D341Med (cell line): ENCODE data around the gene CPT1B.
"Not testable (repeated sequence)": the region's sequence is repeated elsewhere in the genome, so short reads cannot be mapped to it uniquely, and the experiment has no call there.

Experiments
- DNase-seq: peaks from one replicate; pipeline ENCODE4 v3.0.0; 2012; ENCODE audit warnings: low spot score

Gene CPT1B

DNA sequence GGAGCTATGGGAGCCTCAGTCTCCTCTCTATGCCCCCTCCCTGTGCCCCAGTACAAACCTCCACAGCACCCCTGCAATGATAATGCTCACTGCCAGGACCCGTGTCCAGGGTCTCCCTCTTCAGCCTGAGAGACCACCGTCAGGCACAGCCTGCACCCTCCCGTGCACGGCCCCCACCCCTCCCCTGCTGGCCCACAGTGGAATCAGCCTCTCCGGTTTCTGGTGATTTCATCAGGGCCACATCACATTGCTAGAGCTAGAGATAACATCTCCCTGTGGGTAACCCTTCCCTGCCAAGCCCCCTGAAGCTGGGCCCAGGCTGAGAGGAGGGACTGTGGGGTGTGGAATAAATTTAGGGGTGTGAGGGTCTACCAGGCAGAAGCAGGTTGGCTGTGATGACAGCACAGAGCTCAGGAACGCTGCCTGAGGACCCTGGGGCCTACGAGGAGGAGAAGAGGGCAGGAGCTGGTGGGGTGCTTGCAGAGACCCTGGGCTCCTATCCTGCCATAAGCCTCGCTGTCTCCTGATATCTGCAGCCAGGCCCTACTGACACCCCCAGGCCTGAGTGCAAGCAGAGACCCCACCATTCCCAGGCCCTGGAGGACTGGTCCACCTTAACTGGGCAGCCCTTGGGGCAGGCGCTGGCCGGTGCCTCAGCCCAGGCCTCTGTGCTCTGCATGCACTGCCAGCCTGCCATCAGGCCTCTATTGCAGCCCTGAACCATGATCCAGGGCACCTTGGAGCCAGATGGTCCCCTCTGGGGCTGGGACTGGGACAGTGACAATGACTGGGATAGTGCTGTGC lies 32.5 kb downstream of the CPT1B start, which contains the start of gene KLHDC7B:
TSS of gene KLHDC7B (plus strand) at position 378 of the 804 bp plus-strand sequence. CDS start at position 723, 345 bp downstream.
- DNase-seq, result peak; percentile 37

DNA sequence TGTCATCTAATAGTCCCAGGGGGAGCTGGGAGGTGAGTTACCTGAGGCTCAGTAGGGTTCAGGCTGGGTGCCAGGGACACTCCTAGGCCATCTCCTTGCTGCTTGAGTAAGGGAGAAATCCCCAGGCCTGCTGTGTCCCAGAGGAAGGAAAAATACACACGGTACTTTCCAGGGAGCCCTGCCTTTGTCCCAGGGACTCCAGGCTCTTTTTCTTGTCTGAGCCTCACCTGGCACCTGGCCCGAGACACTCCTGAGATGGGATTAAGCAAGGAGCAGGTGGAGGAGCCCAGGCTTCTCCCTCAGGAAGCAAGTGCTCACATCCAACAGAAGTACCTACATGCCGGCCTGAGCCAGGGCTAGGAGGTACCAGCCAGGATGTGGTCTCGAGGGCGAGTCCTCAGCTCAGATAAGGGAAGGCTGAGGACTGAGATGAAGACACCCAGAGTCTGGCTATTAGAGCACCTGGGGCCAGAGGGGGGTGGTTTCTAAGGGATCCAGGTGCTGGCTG lies 33.4 kb downstream of the CPT1B start:
- no peak for DNase-seq

DNA sequence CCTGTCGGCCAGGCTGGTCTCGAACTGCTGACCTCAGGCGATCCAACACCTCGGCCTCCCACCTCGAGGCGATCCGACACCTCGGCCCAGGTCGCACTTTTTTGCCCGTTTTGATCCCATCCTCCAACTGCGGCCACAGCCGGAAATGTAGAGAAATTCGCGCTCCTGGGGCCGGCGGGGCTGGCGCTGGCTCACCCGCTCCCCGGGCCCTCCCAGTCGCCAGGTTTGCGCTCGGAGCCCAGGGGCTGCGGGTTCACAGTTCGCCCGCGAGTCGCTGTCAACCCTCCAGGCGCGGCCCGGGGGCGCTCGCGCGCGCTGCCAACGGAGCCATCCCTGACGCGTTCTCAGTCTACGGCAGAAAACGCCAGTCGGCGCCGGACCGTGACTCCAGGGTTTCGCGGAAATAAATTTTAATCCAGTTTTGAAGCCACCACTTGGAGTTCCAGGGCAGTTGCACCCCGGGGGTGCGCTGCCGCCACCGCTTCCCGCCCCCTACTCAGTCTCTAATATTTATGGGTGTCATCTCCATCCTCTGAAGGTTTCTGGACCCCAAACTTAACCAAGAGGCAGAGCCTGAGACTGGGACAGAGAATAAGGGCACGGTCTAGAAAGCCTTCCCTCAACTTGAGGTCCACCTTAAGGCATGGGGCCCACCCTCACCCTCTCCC lies 34.0 kb downstream of the CPT1B start:
- peak; percentile 94 for DNase-seq

DNA sequence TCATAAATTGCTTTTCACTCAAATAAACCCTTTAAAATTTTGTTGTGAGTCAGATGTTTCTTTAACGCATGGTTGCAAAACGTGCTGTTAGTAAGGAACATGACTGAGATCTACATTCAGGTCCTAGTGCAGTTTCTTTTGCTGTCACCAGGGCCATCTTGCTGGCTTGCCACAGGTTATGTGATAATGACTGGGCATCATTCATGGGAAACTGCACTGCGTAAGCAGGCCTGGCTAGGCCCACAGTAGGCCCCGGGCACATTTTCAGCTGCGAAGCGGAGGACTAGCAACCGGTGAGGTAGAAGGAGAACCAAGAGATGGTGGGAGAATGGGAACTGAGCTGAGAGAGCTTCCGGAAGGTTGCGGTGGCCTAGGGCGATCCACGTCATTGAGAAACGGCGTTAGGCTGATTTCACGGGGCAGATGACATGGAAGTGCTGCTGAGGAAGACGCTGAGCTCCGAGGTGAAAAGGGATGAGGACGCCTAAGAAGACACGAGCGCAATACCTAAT lies 35.8 kb downstream of the CPT1B start:
- DNase-seq, result no peak

DNA sequence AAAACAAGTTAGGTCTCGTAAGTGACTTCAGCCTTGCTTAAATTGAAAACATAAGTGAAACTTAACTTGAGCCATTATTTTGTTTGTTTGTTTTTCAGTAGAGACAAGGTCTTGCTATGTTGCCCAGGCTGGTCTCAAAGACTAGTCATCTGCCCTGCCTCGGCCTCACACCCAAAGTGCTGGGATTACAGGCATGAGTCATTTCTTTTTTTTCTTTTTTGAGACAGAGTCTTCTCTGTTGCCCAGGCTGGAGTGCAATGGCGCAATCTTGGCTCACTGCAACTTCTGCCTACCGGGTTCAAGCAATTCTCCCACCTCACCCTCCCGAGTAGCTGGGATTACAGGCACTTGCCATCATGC lies 36.6 kb downstream of the CPT1B start:
- DNase-seq, result not testable (repeated sequence)

DNA sequence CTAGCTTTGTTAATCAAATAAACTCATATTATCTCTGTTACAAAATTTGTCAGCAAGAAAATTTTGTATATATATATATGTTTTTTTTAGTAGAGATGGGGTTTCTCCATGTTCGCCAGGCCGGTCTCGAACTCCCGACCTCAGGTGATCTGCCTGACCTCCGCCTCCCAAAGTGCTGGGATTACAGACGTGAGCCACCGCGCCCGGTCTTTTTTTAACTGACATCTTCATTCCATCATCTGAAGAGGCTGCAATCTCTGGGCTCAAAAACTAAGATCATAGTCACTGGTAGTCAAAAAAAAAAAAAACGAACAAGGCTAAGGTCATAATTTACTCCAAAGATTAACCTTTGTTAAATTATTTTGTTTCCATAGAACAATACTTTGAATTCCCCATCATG lies 37.8 kb downstream of the CPT1B start:
- DNase-seq, result no peak

DNA sequence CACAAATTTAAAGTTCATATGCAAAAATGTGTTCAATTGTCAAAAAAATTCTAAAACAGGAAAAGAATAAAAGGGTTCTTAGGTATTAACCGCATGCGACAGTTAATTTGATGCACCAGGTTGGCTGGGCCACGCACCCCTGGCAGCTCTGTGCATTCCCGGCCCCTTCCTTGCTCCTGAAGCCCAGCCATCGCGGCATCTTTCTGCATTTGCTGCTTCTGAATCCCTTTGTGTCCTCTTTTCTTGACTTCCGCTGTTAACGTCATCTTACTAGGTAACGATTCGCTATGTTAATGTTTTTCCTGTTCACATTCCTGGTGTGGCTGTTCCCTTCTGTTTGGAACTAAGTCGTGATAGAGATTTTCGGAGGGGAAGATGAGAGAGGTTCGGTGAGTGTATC lies 40.5 kb downstream of the CPT1B start:
- peak; percentile 18 for DNase-seq

DNA sequence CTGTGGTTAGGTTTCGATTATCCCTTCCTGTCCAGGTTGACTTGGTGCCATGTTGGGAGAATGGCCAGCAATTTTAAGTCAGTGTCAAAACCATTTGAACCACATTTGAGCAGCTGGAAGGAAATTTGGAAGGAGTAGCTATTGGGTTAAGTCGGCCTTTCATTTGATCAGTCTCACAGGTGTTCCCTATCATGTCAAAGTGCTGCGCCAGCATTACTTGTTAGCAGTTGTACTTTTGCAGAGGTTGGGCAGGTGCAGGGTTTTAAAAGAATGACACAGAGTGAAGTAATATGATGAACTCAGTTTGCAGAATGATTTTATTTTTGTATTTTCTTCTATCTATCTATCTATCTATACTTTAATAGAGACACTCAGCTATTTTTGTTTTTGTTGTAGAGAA lies 42.0 kb downstream of the CPT1B start:
- no peak for DNase-seq

DNA sequence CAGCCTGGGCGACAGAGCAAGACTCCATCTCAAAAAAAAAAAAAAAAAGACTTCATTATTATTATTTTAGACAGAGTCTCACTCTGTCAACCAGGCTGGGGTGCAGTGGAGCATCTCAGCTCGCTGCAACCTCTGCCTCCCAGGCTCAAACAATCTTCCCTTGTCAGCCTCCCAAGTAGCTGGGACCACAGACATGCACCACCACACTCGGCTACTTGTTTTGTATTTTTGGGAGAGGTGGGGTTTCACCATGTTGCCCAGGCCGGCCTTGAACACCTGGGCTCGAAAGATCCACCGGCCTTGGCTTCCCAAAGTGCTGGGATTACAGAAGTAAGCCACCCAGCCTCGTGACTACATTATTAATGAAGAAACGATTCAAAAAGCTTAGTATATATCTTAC lies 43.1 kb downstream of the CPT1B start:
- no peak for DNase-seq

DNA sequence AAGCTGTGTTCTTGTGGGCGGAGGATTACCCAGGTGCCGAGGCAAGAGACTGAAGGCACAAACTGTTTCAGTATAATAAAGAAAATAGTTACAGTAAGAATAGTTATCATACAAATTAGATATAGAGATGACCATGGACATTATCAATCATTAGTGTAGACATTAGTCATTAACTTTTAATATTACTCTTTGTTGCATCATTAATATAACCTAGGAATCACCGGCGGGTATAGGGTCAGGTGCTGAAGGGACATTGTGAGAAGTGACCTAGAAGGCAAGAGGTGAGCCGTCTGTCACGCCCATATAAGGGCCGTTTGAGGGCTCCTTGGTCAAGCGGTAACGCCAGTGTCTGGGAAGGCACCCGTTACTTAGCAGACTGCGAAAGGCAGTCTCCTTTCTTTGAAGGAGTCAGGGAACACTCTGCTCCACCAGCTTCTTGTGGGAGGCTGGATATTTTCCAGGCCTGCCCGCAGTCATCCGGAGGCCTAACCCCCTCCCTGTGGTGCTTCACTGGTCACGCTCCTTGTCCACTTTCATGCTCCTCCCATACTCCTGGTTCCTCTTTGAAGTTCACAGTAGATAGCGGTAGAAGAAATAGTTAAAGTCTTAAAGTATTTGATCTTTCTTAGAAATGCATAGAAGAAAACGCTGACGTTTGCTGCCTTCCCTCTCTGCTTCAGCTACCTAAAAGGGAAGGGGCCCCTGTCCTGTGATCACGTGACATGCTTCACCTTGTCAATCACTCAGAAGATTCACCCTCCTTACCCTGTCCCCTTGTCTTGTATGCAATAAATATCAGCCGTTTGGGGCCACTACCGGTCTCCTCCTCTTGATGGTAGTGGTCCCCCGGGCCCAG lies 44.1 kb downstream of the CPT1B start:
- DNase-seq, result not testable (repeated sequence)

DNA sequence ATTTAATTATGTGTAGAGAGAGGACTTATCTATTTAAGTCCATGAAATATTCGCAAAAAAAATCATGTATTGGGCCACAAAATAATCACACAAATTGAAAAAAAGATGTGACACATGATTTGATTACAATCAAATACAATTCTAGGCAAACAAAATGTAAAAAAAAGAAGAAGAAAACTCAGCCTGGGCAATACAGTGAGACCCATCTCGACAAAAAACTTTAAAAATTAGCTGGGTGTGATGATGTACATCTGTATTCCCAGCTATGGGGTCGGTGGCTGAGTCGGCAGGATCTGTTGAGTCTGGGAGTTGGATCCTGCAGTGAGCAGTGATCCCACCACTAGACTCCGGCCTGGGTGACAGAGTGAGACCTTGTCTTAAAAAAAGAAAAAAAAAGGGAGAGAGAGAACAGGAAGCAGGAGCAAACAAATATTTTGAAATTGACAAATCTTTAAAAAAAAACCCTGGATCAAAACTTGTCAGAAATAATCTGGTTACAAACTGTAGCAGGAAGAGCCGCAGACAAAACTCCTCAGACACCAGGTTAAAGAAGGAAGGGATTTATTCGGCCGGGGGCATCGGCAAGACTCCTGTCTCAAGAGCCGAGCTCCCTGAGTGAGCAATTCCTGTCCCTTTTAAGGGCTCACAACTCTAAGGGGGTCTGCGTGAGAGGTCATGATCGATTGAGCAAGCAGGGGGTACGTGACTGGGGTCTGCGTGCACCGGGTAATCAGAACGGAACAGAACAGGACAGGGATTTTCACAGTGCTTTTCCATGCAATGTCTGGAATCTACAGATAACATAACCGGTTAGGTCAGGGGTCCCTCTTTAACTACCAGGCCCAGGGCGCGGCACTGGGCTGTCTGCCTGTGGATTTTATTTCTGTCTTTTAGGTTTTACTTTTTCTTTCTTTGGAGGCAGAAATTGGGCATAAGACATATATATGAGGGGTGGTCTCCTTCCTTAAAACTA lies 45.1 kb downstream of the CPT1B start:
- DNase-seq, result no peak

DNA sequence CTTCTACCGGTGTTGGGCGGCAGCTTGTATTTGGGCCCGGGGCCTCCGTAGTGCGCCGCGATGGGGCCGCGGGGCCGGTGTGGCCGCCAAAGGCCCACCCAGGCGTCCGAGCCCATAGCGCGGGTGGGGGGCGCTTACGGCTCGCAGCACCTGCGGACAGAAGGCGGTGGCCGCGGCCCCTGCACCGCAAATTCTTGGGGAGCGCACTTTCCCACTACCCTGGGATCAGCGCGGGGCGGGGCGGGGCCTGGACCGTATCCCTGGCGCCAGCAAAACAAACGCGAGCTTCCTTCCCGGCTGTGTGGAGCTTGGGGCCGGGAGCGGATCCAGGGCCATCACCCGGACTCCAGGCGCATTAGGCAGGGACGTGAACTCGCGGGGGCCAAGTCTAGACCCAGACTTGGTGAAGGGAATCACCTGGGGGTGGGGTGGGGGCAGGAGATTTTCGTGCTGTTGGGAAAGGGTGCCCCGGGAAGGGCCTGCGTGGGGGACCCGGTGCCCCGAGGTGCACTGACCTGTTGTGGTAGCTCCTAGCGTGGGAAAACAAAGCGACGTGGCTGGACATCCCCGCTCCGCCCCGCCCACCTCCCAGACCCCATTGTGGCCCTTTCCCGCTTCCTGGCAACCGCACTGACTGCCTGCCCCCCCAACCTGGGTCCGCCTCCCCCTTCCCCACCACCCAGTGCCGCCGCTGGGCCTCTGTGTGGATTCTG lies 46.1 kb downstream of the CPT1B start:
- peak; percentile 78 for DNase-seq

DNA sequence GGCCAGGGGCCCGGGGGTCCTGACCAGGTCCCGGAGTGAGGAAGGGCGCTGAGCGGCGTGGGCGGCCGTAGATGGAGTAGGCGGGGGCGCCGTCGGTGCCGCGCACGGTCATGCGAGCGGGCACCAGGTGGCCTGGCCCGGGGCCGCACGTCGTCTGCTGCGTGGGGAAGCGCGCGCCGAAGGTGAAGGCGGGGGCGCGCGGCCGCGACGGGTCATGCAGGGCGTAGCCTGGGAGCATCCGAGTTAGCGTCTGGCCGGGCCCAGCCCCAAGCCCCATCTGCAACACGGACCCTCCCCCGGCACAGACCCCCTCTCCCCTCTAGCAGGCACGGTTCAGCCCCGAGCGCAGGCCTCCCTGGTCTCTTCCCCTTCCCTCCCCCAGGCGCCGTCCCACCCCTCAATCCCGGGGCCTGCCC lies 46.7 kb downstream of the CPT1B start:
- peak; percentile 67 for DNase-seq

DNA sequence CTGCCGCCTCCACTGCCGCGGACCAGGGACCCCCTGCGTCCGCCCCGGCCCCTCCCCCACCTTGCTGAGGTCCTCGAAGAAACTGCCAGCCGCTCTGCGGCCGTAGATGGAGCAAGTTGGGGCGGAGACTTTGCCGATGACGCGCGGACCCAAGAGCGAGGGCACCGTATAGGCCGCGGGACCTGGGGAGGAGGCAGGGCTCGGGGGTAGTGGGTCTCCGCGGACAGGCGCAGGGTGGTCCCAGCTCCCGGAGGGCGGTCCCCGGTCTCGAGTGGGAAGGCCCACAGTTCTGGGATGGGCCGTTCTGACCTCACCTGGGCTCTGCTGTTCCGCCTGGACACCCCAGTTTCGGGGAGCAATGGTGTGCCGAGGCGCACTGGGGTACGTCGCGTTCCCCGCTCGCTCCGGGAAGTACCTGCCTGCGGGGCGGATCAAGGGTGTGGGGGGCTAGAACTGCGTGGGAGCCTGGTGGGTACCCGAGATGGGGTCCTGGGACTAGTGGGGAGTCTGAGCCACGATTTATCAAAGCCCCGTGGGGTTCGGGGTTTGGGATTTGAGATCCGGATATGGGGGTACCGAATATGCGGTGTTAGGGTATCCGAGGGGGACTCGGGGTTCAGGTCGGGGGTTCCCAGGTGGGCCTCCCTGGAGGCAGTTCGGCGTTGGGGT lies 47.2 kb downstream of the CPT1B start:
- peak; percentile 67 for DNase-seq

DNA sequence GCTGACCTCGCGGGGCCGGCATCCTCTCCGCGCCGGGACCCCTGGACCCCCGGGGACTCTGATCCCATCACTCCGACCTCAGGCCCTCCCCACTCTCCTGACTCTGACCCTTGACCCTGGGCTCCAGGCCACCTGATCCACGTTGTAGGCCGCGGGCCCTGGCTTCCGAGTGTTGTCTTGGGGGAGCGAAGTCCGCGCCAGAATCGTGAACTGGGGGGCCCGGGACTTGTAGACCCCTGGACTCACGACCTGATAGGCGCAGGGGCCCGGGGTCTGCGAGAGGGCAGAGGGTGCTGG lies 47.7 kb downstream of the CPT1B start:
- no peak for DNase-seq

DNA sequence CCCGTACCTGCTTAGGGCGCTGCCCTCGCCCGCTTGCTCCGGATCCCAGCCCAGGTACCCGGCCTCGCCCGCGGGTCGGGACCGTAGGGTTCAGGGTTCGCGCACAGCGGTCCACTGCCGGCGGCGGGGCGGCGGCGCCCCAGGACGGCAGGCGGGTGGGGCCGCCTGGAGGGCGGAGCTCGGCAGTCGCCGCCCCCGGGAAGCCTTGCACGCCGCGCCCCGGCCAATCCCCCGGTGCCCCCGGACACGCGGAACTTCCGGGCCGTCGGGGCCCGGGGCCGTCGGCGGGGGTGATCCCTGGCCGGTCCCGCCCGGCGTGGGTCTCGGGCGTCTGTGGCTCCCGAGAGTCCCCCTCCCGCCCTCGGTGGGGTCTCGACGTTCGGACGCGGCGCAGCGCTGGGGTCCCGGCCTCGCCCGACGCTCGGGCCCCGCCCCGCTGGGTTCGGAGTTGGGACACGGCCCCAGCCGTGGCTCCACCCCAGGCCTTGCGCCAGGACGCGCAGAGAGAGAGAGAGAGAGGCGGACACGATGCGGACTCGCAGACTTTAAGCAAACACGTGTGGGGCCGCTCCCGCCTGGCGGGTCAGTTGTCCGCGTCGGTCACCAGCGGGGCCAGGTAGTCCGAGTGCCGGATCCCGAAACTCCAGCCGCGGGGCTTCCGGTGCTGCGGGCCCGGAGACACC lies 48.2 kb downstream of the CPT1B start, which contains the start of gene TYMP:
TSS of gene TYMP (minus strand) at position 116 of the 683 bp plus-strand sequence. CDS start 303 bp downstream, outside the sequence.
- DNase-seq, result peak; percentile 50

DNA sequence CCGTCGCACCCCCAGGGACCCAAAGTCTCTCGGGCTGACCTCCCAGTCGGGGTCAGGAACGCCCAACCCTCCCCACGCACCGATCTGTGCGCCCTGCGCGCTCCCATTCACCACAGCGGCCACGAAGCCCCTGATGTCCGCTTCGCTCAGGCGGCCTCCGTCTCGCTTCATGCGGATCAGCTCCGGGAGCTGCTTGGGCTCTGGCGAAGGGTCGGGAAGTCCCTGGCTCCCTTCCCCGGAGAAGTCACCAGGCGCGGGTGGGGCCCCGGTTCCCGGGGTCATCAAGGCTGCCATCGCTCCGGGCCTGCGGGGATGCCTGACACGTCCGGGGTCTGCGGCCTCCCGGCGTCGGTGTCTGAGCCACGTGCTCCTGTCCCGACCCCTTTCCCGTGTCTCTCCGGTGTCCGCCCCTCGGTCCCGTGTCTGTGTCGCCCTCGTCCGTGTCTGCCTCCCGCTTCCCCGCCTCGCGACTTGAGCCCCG lies 48.8 kb downstream of the CPT1B start:
- peak; percentile 38 for DNase-seq

DNA sequence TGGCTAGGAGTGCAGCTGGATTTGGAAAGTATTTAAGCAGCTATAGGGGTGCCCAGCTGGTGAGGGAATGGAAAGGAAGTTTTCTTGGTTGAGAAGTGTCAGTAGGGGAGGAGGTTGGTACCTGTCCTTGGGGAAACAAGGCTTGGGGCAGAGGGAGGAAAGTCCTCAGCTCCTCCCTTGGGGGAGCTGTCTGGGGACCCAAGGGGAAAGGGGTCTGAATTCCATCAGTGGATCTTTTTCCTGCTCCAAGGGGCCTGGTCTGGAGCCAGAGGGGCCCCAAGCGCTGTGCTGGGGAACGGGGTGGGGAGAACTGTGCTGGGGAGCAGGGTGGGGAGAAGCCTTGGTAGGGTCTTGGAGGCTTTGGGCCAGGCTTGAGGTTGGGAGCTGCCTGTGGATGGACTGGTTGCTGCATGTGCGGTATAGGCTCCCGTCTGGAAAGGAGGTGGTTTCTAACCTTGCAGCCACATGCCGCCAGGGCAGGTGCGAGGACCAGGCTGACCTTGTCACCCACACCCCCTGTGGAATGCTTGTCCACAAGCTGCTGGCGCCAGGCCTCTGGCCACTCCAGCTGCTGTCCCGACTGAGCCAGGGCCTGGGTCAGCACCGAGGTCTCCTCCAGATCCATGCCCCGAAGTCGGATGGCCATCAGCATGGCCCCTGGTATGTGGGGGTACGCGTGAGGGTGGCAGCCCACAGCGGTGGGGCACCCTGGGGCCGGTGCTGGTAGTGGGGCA lies 49.4 kb downstream of the CPT1B start:
- DNase-seq, result peak; percentile 24
